Measurements from ENCODE around the gene KCNMA1.
"Not testable (repeated sequence)": the region's sequence is repeated elsewhere in the genome, so short reads cannot be mapped to it uniquely, and the experiment has no call there.

The KCNMA1 gene

GRCh38 chr10:77417806-77418640 is 219.6 kb downstream of the KCNMA1 start:
- no peak for DNase-seq (ENCODE audit: low read depth)
- TF ChIP-seq CTCF (conservative IDR thresholded peaks at IDR 0.05; ENCODE audit: low read depth, low read length) = no peak
- H3K4me3 ChIP-seq (ENCODE audit: low read length) = no peak overlapping the region

GRCh38 chr10:77417359-77417758 is 220.2 kb downstream of the KCNMA1 start:
- no peak overlapping the region for H3K4me3 ChIP-seq (ENCODE audit: low read length)
- no peak for DNase-seq (ENCODE audit: low read depth)
- TF ChIP-seq CTCF (conservative IDR thresholded peaks at IDR 0.05; ENCODE audit: low read depth, low read length) = no peak

GRCh38 chr10:77416311-77417135 is 221.1 kb downstream of the KCNMA1 start:
- no peak overlapping the region for H3K4me3 ChIP-seq (ENCODE audit: low read length)

GRCh38 chr10:77415313-77415960 is 222.2 kb downstream of the KCNMA1 start:
- no peak for TF ChIP-seq CTCF (conservative IDR thresholded peaks at IDR 0.05; ENCODE audit: low read depth, low read length)
- H3K4me3 ChIP-seq (ENCODE audit: low read length) = no peak overlapping the region
- DNase-seq (ENCODE audit: low read depth) = no peak

More at GRCh38 chr10:77416311-77417135, 221.1 kb downstream of the KCNMA1 start:
- no peak for DNase-seq (ENCODE audit: low read depth)
- no peak for TF ChIP-seq CTCF (conservative IDR thresholded peaks at IDR 0.05; ENCODE audit: low read depth, low read length)

GRCh38 chr10:77413231-77413630 is 224.4 kb downstream of the KCNMA1 start:
- no peak overlapping the region for H3K4me3 ChIP-seq (ENCODE audit: low read length)
- TF ChIP-seq CTCF (conservative IDR thresholded peaks at IDR 0.05; ENCODE audit: low read depth, low read length) = no peak
- DNase-seq (ENCODE audit: low read depth) = no peak

DNA sequence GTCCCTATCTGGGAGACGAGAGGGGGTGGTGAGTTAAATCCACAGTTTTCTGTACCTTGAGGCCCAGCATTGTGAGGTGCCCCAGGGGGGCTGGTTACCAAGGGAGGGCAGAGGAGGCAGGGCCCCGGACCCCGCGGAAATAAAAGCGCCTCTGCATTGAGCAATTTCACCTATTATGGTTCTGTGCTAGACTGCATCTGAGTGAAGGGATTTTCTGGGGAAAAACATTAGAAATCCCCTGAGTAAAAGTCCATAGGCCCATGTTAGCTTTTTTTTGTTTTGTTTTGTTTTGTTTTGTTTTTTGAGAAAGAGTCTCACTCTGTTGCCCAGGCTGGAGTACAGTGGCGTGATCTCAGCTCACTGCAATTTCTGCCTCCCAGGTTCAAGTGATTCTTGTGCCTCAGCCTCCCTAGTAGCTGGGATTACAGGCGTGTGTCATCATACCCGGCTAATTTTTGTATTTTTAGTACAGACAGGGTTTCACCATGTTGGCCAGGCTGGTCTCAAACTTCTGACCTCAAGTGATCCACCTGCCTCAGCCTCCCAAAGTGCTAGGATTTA is 225.0 kb downstream of the KCNMA1 start:
- not testable (repeated sequence) for DNase-seq (ENCODE audit: low read depth); H3K4me3 ChIP-seq (ENCODE audit: low read length)

DNA sequence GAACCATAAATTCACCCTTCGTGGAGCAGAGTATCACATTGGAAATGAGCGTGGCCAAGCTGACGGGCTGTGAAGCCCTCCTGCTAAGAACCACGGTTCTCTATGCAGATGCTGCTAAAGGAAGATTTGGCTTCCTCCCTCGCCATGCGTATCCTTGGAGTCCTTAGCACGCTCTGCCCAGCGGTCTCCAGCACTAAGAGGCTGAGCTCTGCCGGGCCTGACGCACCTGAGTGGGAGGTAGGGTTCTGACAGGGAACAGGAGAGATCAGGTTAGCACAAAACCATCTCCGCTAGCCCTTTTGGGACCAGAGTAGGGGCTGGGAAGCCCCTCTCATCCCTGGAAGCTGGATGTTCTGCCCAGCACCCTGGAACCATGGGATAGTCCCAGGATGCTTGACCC is 225.8 kb downstream of the KCNMA1 start:
- no peak for DNase-seq (ENCODE audit: low read depth)
- no peak overlapping the region for H3K4me3 ChIP-seq (ENCODE audit: low read length)
- no peak for TF ChIP-seq CTCF (conservative IDR thresholded peaks at IDR 0.05; ENCODE audit: low read depth, low read length)

Measured in retinal pigment epithelial cell (primary cell).